Activated naive CD4-positive, alpha-beta T cell treated with Interleukin-2 at 50 U/mL for 16 hours (primary cell): Measurements from ENCODE around the gene ITGAD.

Experiments used
- DNase-seq: peaks from one replicate; pipeline ENCODE4 v3.0.0-alpha.2; 2020

The ITGAD gene

GRCh38 chr16:31365131-31365865 is 27.8 kb upstream of the ITGAD start:
- DNase-seq, result no peak

GRCh38 chr16:31367853-31368252 is 25.3 kb upstream of the ITGAD start:
- DNase-seq, result no peak

GRCh38 chr16:31371008-31371407 is 22.1 kb upstream of the ITGAD start:
- DNase-seq, result no peak

GRCh38 chr16:31371619-31372484 is 21.3 kb upstream of the ITGAD start:
- no peak for DNase-seq

GRCh38 chr16:31373235-31373634 is 19.9 kb upstream of the ITGAD start:
- DNase-seq, result no peak

- DNase-seq, result no peak
Measured at GRCh38 chr16:31375231-31375630, 17.9 kb upstream of the ITGAD start.

- DNase-seq, result no peak
Measured at GRCh38 chr16:31376705-31377104, 16.4 kb upstream of the ITGAD start.

- DNase-seq, result no peak
Measured at GRCh38 chr16:31377210-31377903, 15.8 kb upstream of the ITGAD start.

- DNase-seq, result no peak
Measured at GRCh38 chr16:31380201-31380600, 12.9 kb upstream of the ITGAD start.

GRCh38 chr16:31382485-31383161 is 10.5 kb upstream of the ITGAD start:
- DNase-seq, result peak; percentile 62

GRCh38 chr16:31385680-31386079 is 7.5 kb upstream of the ITGAD start:
- DNase-seq, result no peak

- DNase-seq, result peak; percentile 15
Measured at GRCh38 chr16:31386157-31386984, 6.8 kb upstream of the ITGAD start.

GRCh38 chr16:31388535-31388934 is 4.6 kb upstream of the ITGAD start:
- no peak for DNase-seq

GRCh38 chr16:31390504-31391041 is 2.6 kb upstream of the ITGAD start:
- no peak for DNase-seq

GRCh38 chr16:31395647-31396046 is 2.5 kb downstream of the ITGAD start:
- no peak for DNase-seq

GRCh38 chr16:31397096-31397660 is 4.0 kb downstream of the ITGAD start:
- DNase-seq, result no peak

- DNase-seq, result no peak
Measured at GRCh38 chr16:31397701-31398100, 4.6 kb downstream of the ITGAD start.

- DNase-seq, result no peak
Measured at GRCh38 chr16:31400191-31400590, 7.1 kb downstream of the ITGAD start.

- DNase-seq, result no peak
Measured at GRCh38 chr16:31401436-31401835, 8.3 kb downstream of the ITGAD start.

GRCh38 chr16:31402687-31403086 is 9.6 kb downstream of the ITGAD start:
- no peak for DNase-seq

GRCh38 chr16:31403590-31404352 is 10.6 kb downstream of the ITGAD start:
- DNase-seq, result no peak
